Activated T-helper 1 cell treated with anti-CD3 and anti-CD28 coated beads, Interleukin-12 subunit alpha, Interleukin-12 subunit beta, Interleukin-2, Interleukin-4 antibody, amounts not matched to agents 30 ng/mL and 10 ng/mL and 1 ng/mL, durations not matched to agents 14 hours and 24 hours and 36 hours (primary cell): Measurements from ENCODE around the gene CPED1. TPM values are rescaled to one million over a fixed set of nuclear protein-coding genes. Genes with fewer than 3 reads are reported as not detected.
"Not testable (repeated sequence)": the region's sequence is repeated elsewhere in the genome, so short reads cannot be mapped to it uniquely, and the experiment has no call there.

Source experiments
- DNase-seq: peaks from one replicate; pipeline ENCODE4 v3.0.0; 2021; ENCODE audit warnings: low spot score
- H3K27ac Mint-ChIP-seq: one replicate; pipeline ENCODE4 v1.8.0; 2021; ENCODE audit warnings: mild to moderate bottlenecking, mixed read lengths
- H3K27me3 Mint-ChIP-seq: one replicate; pipeline ENCODE4 v1.8.0; 2022; ENCODE audit warnings: mild to moderate bottlenecking, moderate library complexity, mixed read lengths; ENCODE audit not compliant: insufficient read depth
- H3K36me3 Mint-ChIP-seq: one replicate; pipeline ENCODE4 v1.8.0; 2021; ENCODE audit warnings: low read depth, mixed read lengths
- H3K4me1 Mint-ChIP-seq: one replicate; pipeline ENCODE4 v1.8.0; 2021; ENCODE audit warnings: low read depth, mixed read lengths
- H3K4me3 Mint-ChIP-seq: one replicate; pipeline ENCODE4 v1.8.0; 2021; ENCODE audit warnings: mild to moderate bottlenecking, moderate library complexity, mixed read lengths
- H3K9me3 Mint-ChIP-seq: one replicate; pipeline ENCODE4 v1.8.0; 2021; ENCODE audit warnings: mixed read lengths
- intact Hi-C: fragments of 100-400 bp; cut with micrococcal nuclease; formaldehyde crosslinking; loops from one replicate; pipeline ENCODE4 v1.15.1; 2024
- total RNA-seq: library from RNA; stranded (reverse); gene quantifications from 2 replicates; pipeline ENCODE4 v1.2.3, GENCODE V29; 2022

Gene CPED1
- total RNA-seq, 1 donor from 2014 or later: not detected

- Mint-ChIP-seq H3K4me3 (no peak overlapping the region), H3K27ac (no peak overlapping the region), H3K36me3 (no peaks in the 10 kb centered on the region), H3K9me3 (no peaks in the 10 kb centered on the region), H3K27me3 (no peaks in the 10 kb centered on the region), H3K4me1 (no peaks in the 10 kb centered on the region)
- DNase-seq: no peak
- intact Hi-C loops: no loop called here
Measured at GRCh38 chr7:121046009-121046408, 57.5 kb downstream of the CPED1 start.

- no peaks in the 10 kb centered on the region for H3K27me3 Mint-ChIP-seq
- H3K27ac Mint-ChIP-seq: no peak overlapping the region
- no peaks in the 10 kb centered on the region for H3K4me1 Mint-ChIP-seq
- no peak overlapping the region for H3K4me3 Mint-ChIP-seq
- H3K9me3 Mint-ChIP-seq: no peaks in the 10 kb centered on the region
- intact Hi-C loops: no loop called here
- no peak for DNase-seq
- no peaks in the 10 kb centered on the region for H3K36me3 Mint-ChIP-seq
Measured at GRCh38 chr7:121046893-121047468, 58.5 kb downstream of the CPED1 start.

- intact Hi-C loops: no loop called here
- no peaks in the 10 kb centered on the region for H3K4me1 Mint-ChIP-seq
- DNase-seq: no peak
- H3K27ac Mint-ChIP-seq: no peak overlapping the region
- H3K36me3 Mint-ChIP-seq: no peaks in the 10 kb centered on the region
- H3K4me3 Mint-ChIP-seq: no peak overlapping the region
- peaks cover 1% of the 10 kb centered on the region for H3K27me3 Mint-ChIP-seq
- H3K9me3 Mint-ChIP-seq: no peaks in the 10 kb centered on the region
Measured at GRCh38 chr7:121048195-121048594, 59.7 kb downstream of the CPED1 start.

GRCh38 chr7:121049028-121049791 lies 60.7 kb downstream of the CPED1 start:
- intact Hi-C loops: no loop called here
- H3K27me3 Mint-ChIP-seq: peaks cover 3% of the 10 kb centered on the region
- DNase-seq: no peak
- no peaks in the 10 kb centered on the region for H3K4me1 Mint-ChIP-seq
- H3K36me3 Mint-ChIP-seq: no peaks in the 10 kb centered on the region
- no peaks in the 10 kb centered on the region for H3K9me3 Mint-ChIP-seq
- no peak overlapping the region for H3K4me3 Mint-ChIP-seq
- H3K27ac Mint-ChIP-seq: no peak overlapping the region

GRCh38 chr7:121049897-121050296 lies 61.4 kb downstream of the CPED1 start:
- H3K36me3 Mint-ChIP-seq: no peaks in the 10 kb centered on the region
- no peak for DNase-seq
- no peak overlapping the region for H3K4me3 Mint-ChIP-seq
- intact Hi-C loops: no loop called here
- H3K9me3 Mint-ChIP-seq: no peaks in the 10 kb centered on the region
- H3K27me3 Mint-ChIP-seq: peaks cover 5% of the 10 kb centered on the region
- H3K4me1 Mint-ChIP-seq: no peaks in the 10 kb centered on the region
- no peak overlapping the region for H3K27ac Mint-ChIP-seq

- Mint-ChIP-seq H3K27me3 (peaks cover 5% of the 10 kb centered on the region), H3K9me3 (no peaks in the 10 kb centered on the region), H3K4me3 (no peak overlapping the region), H3K4me1 (no peaks in the 10 kb centered on the region), H3K36me3 (no peaks in the 10 kb centered on the region), H3K27ac (no peak overlapping the region)
- DNase-seq: no peak
- intact Hi-C loops: no loop called here
Measured at GRCh38 chr7:121053219-121053618, 64.7 kb downstream of the CPED1 start.

- Mint-ChIP-seq H3K4me3 (no peak overlapping the region), H3K9me3 (no peaks in the 10 kb centered on the region), H3K27ac (no peak overlapping the region), H3K27me3 (peaks cover 5% of the 10 kb centered on the region), H3K4me1 (no peaks in the 10 kb centered on the region), H3K36me3 (no peaks in the 10 kb centered on the region)
- intact Hi-C loops: no loop called here
- no peak for DNase-seq
Measured at GRCh38 chr7:121054925-121055324, 66.4 kb downstream of the CPED1 start.

DNA sequence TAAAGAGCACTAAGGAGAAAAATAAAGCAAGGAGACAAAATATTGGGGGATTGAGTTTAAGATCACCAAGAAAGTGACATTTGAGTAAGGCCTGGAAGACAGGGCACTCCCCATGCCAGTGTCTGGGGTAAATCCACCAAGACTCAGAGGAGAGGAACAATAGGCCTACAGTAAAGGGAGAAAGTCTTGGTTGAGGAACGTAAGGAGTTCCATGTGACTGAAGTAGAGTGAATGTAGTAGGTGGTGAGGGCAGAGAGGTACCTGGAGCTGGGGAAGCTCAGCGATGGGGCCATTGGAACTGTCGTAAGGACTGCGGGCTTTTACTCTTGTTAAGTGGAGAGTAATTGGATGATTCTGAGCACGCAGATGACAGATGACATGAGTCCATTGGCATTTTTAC lies 69.4 kb downstream of the CPED1 start:
- H3K27ac Mint-ChIP-seq: no peak overlapping the region
- intact Hi-C loops: no loop called here
- H3K4me3 Mint-ChIP-seq: no peak overlapping the region
- no peak for DNase-seq
- H3K27me3 Mint-ChIP-seq: peaks cover 5% of the 10 kb centered on the region
- H3K4me1 Mint-ChIP-seq: no peaks in the 10 kb centered on the region
- H3K36me3 Mint-ChIP-seq: no peaks in the 10 kb centered on the region
- H3K9me3 Mint-ChIP-seq: no peaks in the 10 kb centered on the region

DNA sequence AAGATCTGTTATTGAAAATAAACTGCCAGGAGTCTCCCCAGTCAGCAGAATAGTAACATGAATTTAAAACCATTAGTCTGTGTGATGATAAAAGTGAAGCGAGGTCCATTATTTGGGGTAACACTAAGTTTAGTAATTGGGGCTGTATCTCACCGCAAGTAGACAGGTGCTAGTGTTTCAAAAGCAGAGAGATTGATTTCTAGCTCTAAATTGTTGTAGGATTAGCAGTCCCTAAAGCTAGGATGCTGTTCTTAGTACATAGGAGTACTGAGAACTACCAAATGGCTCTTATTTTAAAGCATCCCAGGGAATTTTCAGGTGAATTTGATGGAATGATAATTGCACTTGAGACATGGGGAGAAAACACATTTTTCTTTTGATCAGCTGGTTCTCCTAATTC lies 70.5 kb downstream of the CPED1 start:
- Mint-ChIP-seq H3K4me3 (no peak overlapping the region), H3K27ac (no peak overlapping the region), H3K4me1 (no peaks in the 10 kb centered on the region), H3K27me3 (peaks cover 2% of the 10 kb centered on the region), H3K9me3 (no peaks in the 10 kb centered on the region), H3K36me3 (no peaks in the 10 kb centered on the region)
- intact Hi-C loops: no loop called here
- DNase-seq: no peak

GRCh38 chr7:121059979-121060509 lies 71.5 kb downstream of the CPED1 start:
- H3K36me3 Mint-ChIP-seq, H3K9me3 Mint-ChIP-seq, intact Hi-C loops, DNase-seq, H3K4me1 Mint-ChIP-seq, H3K4me3 Mint-ChIP-seq, H3K27me3 Mint-ChIP-seq, H3K27ac Mint-ChIP-seq: not testable (repeated sequence)

- Mint-ChIP-seq H3K27me3 (peaks cover 7% of the 10 kb centered on the region), H3K9me3 (no peaks in the 10 kb centered on the region), H3K36me3 (no peaks in the 10 kb centered on the region), H3K4me1 (no peaks in the 10 kb centered on the region), H3K27ac (no peak overlapping the region), H3K4me3 (no peak overlapping the region)
- DNase-seq: no peak
- intact Hi-C loops: no loop called here
Measured at GRCh38 chr7:121061677-121062582, 73.4 kb downstream of the CPED1 start.

- H3K27ac Mint-ChIP-seq: no peak overlapping the region
- intact Hi-C loops: no loop called here
- H3K9me3 Mint-ChIP-seq: no peaks in the 10 kb centered on the region
- H3K36me3 Mint-ChIP-seq: no peaks in the 10 kb centered on the region
- H3K4me3 Mint-ChIP-seq: no peak overlapping the region
- H3K27me3 Mint-ChIP-seq: peaks cover 7% of the 10 kb centered on the region
- H3K4me1 Mint-ChIP-seq: no peaks in the 10 kb centered on the region
- DNase-seq: no peak
Measured at GRCh38 chr7:121062671-121063279, 74.3 kb downstream of the CPED1 start.
